HUES48 (cell line): ENCODE data around the gene CRYGN.

Source experiments
- H3K27ac ChIP-seq: one replicate; pipeline ENCODE4 v1.7.0; 2013; ENCODE audit warnings: low read depth, low read length, inconsistent platforms
- H3K27me3 ChIP-seq: 2 replicates; pipeline ENCODE4 v1.6.1; 2013; ENCODE audit warnings: mild to moderate bottlenecking, low read length; ENCODE audit not compliant: control insufficient read depth, insufficient read depth
- H3K36me3 ChIP-seq: 2 replicates; pipeline ENCODE4 v1.6.1; 2013; ENCODE audit warnings: low read length; ENCODE audit not compliant: control insufficient read depth, insufficient read depth
- H3K4me1 ChIP-seq: 2 replicates; pipeline ENCODE4 v1.6.1; 2013; ENCODE audit warnings: mild to moderate bottlenecking, low read length; ENCODE audit not compliant: control insufficient read depth, insufficient read depth
- H3K4me3 ChIP-seq: 2 replicates; pipeline ENCODE4 v1.5.1; 2013; ENCODE audit warnings: mild to moderate bottlenecking, low read depth, low read length
- H3K9ac ChIP-seq: 2 replicates; pipeline ENCODE4 v1.6.1; 2013; ENCODE audit warnings: mild to moderate bottlenecking, low read depth, low read length, moderate library complexity
- H3K9me3 ChIP-seq: 2 replicates; pipeline ENCODE4 v1.6.1; 2013; ENCODE audit warnings: low read length; ENCODE audit not compliant: control insufficient read depth, insufficient read depth

Gene CRYGN

GRCh38 chr7:151410405-151411390 lies 29.2 kb downstream of the CRYGN start:
- H3K9me3 ChIP-seq, result no peaks in the 10 kb centered on the region
- peak overlapping the region; percentile 45; the same call in 1 of the 2 replicates for H3K9ac ChIP-seq
- peak overlapping the region; percentile 84 for H3K4me3 ChIP-seq
- H3K36me3 ChIP-seq, result 0 out of 2 replicates have a peak, but pooled peaks cover 8% of the 10 kb centered on the region
- peaks cover 20% of the 10 kb centered on the region for H3K4me1 ChIP-seq
- peaks cover 59% of the 10 kb centered on the region for H3K27me3 ChIP-seq
- H3K27ac ChIP-seq, result peak overlapping the region; percentile 59

- H3K36me3 ChIP-seq, result 0 out of 2 replicates have a peak, but pooled peaks cover 8% of the 10 kb centered on the region
- peaks cover 52% of the 10 kb centered on the region for H3K27me3 ChIP-seq
- peak within 1 kb of the TSS; percentile 70 for H3K27ac ChIP-seq
- peaks cover 20% of the 10 kb centered on the region for H3K4me1 ChIP-seq
- H3K9me3 ChIP-seq, result no peaks in the 10 kb centered on the region
- H3K4me3 ChIP-seq, result peak within 1 kb of the TSS; percentile 84
- peak within 1 kb of the TSS; percentile 45; the same call in 1 of the 2 replicates for H3K9ac ChIP-seq
Measured at GRCh38 chr7:151409667-151410404, 30.1 kb downstream of the CRYGN start, which contains the start of gene WDR86. WDR86 (minus strand) TSS chr7:151410038; CDS start chr7:151409589, 449 bp downstream.

GRCh38 chr7:151408839-151409666 lies 30.9 kb downstream of the CRYGN start:
- Histone ChIP-seq H3K4me1 (peaks cover 20% of the 10 kb centered on the region), H3K9ac (peak overlapping the region; percentile 22; the same call in 1 of the 2 replicates), H3K27ac (peak overlapping the region; percentile 70), H3K9me3 (no peaks in the 10 kb centered on the region), H3K36me3 (0 out of 2 replicates have a peak, but pooled peaks cover 8% of the 10 kb centered on the region), H3K27me3 (peaks cover 44% of the 10 kb centered on the region), H3K4me3 (peak overlapping the region; percentile 84)

GRCh38 chr7:151408498-151408838 lies 31.5 kb downstream of the CRYGN start:
- H3K27me3 ChIP-seq, result peaks cover 43% of the 10 kb centered on the region
- peak overlapping the region; percentile 84 for H3K4me3 ChIP-seq
- H3K27ac ChIP-seq, result peak overlapping the region; percentile 70
- peaks cover 20% of the 10 kb centered on the region for H3K4me1 ChIP-seq
- H3K36me3 ChIP-seq, result 0 out of 2 replicates have a peak, but pooled peaks cover 8% of the 10 kb centered on the region
- no peaks in the 10 kb centered on the region for H3K9me3 ChIP-seq
- H3K9ac ChIP-seq, result no peak overlapping the region

- Histone ChIP-seq H3K9me3 (no peaks in the 10 kb centered on the region), H3K4me1 (peaks cover 19% of the 10 kb centered on the region), H3K4me3 (no peak overlapping the region), H3K36me3 (0 out of 2 replicates have a peak, but pooled peaks cover 8% of the 10 kb centered on the region), H3K9ac (no peak overlapping the region), H3K27me3 (peaks cover 29% of the 10 kb centered on the region), H3K27ac (no peak overlapping the region)
Measured at GRCh38 chr7:151406886-151407583, 32.9 kb downstream of the CRYGN start.

GRCh38 chr7:151406051-151406875 lies 33.7 kb downstream of the CRYGN start:
- Histone ChIP-seq H3K27me3 (peaks cover 21% of the 10 kb centered on the region), H3K9me3 (no peaks in the 10 kb centered on the region), H3K9ac (no peak overlapping the region), H3K4me3 (no peak overlapping the region), H3K36me3 (0 out of 2 replicates have a peak, but pooled peaks cover 8% of the 10 kb centered on the region), H3K27ac (no peak overlapping the region), H3K4me1 (peaks cover 12% of the 10 kb centered on the region)

GRCh38 chr7:151405588-151405987 lies 34.4 kb downstream of the CRYGN start:
- peaks cover 15% of the 10 kb centered on the region for H3K27me3 ChIP-seq

GRCh38 chr7:151405056-151405455 lies 34.9 kb downstream of the CRYGN start:
- H3K9me3 ChIP-seq, result no peaks in the 10 kb centered on the region
- no peak overlapping the region for H3K4me3 ChIP-seq
- peaks cover 12% of the 10 kb centered on the region for H3K27me3 ChIP-seq
- H3K27ac ChIP-seq, result no peak overlapping the region
- peaks cover 10% of the 10 kb centered on the region; the same call in 1 of the 2 replicates for H3K4me1 ChIP-seq
- no peak overlapping the region for H3K9ac ChIP-seq
- H3K36me3 ChIP-seq, result 0 out of 2 replicates have a peak, but pooled peaks cover 8% of the 10 kb centered on the region

More at GRCh38 chr7:151405588-151405987, 34.4 kb downstream of the CRYGN start:
- H3K9ac ChIP-seq, result no peak overlapping the region
- no peak overlapping the region for H3K4me3 ChIP-seq
- H3K27ac ChIP-seq, result no peak overlapping the region
- H3K4me1 ChIP-seq, result peaks cover 10% of the 10 kb centered on the region; the same call in 1 of the 2 replicates
- no peaks in the 10 kb centered on the region for H3K9me3 ChIP-seq
- 0 out of 2 replicates have a peak, but pooled peaks cover 8% of the 10 kb centered on the region for H3K36me3 ChIP-seq
